CD14-positive monocyte (primary cell): ENCODE data around the gene CCNY. TPM values are rescaled to one million over a fixed set of nuclear protein-coding genes. Genes with fewer than 3 reads are reported as not detected.
A peak's percentile ranks its signal among the peaks of the same experiment; 100 is the strongest.

Source experiments
- DNase-seq, 3 donors: peaks; one replicate each; pipeline ENCODE4 v3.0.0-alpha.2; 2011 to 2022
- H2AFZ ChIP-seq: 2 replicates; pipeline ENCODE4 v1.6.0; 2012; ENCODE audit warnings: mild to moderate bottlenecking, low read depth, low read length, inconsistent platforms; ENCODE audit not compliant: insufficient read depth, poor library complexity, severe bottlenecking
- H3K27ac ChIP-seq, 2 donors: 1 replicate in 1 of 2; 2 replicates in 1 of 2; pipeline ENCODE4 v1.5.1; 2012 to 2013; ENCODE audit warnings: low read length in 2 of 2, control low read depth in 1 of 2, inconsistent platforms in 1 of 2, low read depth in 1 of 2, mild to moderate bottlenecking in 1 of 2
- H3K27me3 ChIP-seq, 2 donors: one replicate each; pipeline versions ENCODE4 v1.6.0 to v1.6.1; 2011 to 2013; ENCODE audit warnings: low read length in 2 of 2; ENCODE audit not compliant: control insufficient read depth in 2 of 2, insufficient read depth in 2 of 2
- H3K36me3 ChIP-seq, 2 donors: replicated peaks in 1 of 2; 1 replicate in 1 of 2; 2 replicates in 1 of 2; pipeline versions ENCODE4 v1.5.1 to v1.6.1; 2012 to 2013; ENCODE audit warnings: low read length in 2 of 2, control low read depth in 1 of 2, inconsistent platforms in 1 of 2, mild to moderate bottlenecking in 1 of 2; ENCODE audit not compliant: insufficient read depth in 2 of 2, control insufficient read depth in 1 of 2
- H3K4me1 ChIP-seq, 2 donors: 1 replicate in 1 of 2; 2 replicates in 1 of 2; pipeline versions ENCODE4 v1.5.1 to v1.6.1; 2012 to 2013; ENCODE audit warnings: low read length in 2 of 2, control low read depth in 1 of 2, inconsistent platforms in 1 of 2, mild to moderate bottlenecking in 1 of 2, moderate library complexity in 1 of 2; ENCODE audit not compliant: insufficient read depth in 2 of 2, control insufficient read depth in 1 of 2
- H3K4me2 ChIP-seq: replicated peaks from 2 replicates; pipeline ENCODE3; 2012; ENCODE audit warnings: low read length, moderate library complexity, mild to moderate bottlenecking; ENCODE audit not compliant: poor library complexity, severe bottlenecking; ENCODE audit errors: extremely low read depth
- H3K4me3 ChIP-seq, 3 experiments: fragments of 200-600 bp in 1 of 3; sonication (generic) in 1 of 3; replicated peaks in 1 of 3; 1 replicate in 2 of 3; 2 replicates in 1 of 3; pipeline ENCODE4 v1.5.1; 2011 to 2013; ENCODE audit warnings: low read length in 3 of 3, mild to moderate bottlenecking in 3 of 3, control low read depth in 2 of 3, low read depth in 2 of 3, inconsistent platforms in 1 of 3, moderate library complexity in 1 of 3
- H3K79me2 ChIP-seq: 2 replicates; pipeline ENCODE4 v1.6.0; 2012; ENCODE audit warnings: mild to moderate bottlenecking, control low read depth, inconsistent platforms, low read length, moderate library complexity; ENCODE audit not compliant: insufficient read depth
- H3K9ac ChIP-seq: 2 replicates; pipeline ENCODE4 v1.6.0; 2017; ENCODE audit warnings: low read length, mild to moderate bottlenecking; ENCODE audit not compliant: insufficient read depth, poor library complexity, severe bottlenecking
- H3K9me3 ChIP-seq, 2 donors: replicated peaks in 1 of 2; 1 replicate in 1 of 2; 2 replicates in 1 of 2; pipeline versions ENCODE4 v1.5.1 to v1.6.1; 2012 to 2013; ENCODE audit warnings: low read length in 2 of 2, control low read depth in 1 of 2; ENCODE audit not compliant: control insufficient read depth in 1 of 2, insufficient read depth in 1 of 2
- H4K20me1 ChIP-seq: 2 replicates; pipeline ENCODE4 v1.6.0; 2012; ENCODE audit warnings: mild to moderate bottlenecking, low read length, control low read depth, moderate library complexity; ENCODE audit not compliant: insufficient read depth
- H3K27ac Mint-ChIP-seq, 7 donors: one replicate each; pipeline ENCODE4 v1.8.0; 2020; ENCODE audit warnings: mild to moderate bottlenecking in 7 of 7, mixed read lengths in 7 of 7, moderate library complexity in 6 of 7, inconsistent platforms in 2 of 7
- H3K27me3 Mint-ChIP-seq, 3 donors: one replicate each; pipeline ENCODE4 v1.8.0; 2021 to 2022; ENCODE audit warnings: low read depth in 3 of 3, mild to moderate bottlenecking in 3 of 3, mixed read lengths in 3 of 3, moderate library complexity in 3 of 3, inconsistent platforms in 1 of 3
- H3K36me3 Mint-ChIP-seq, 2 donors: one replicate each; pipeline ENCODE4 v1.8.0; 2020; ENCODE audit warnings: mixed read lengths in 2 of 2, inconsistent platforms in 1 of 2, mild to moderate bottlenecking in 1 of 2
- H3K4me1 Mint-ChIP-seq: one replicate; pipeline ENCODE4 v1.8.0; 2020; ENCODE audit warnings: mild to moderate bottlenecking, mixed read lengths
- H3K4me3 Mint-ChIP-seq, 2 donors: one replicate each; pipeline ENCODE4 v1.8.0; 2020; ENCODE audit warnings: mild to moderate bottlenecking in 2 of 2, mixed read lengths in 2 of 2, moderate library complexity in 1 of 2
- H3K9me3 Mint-ChIP-seq, 7 donors: one replicate each; pipeline ENCODE4 v1.8.0; 2020 to 2022; ENCODE audit warnings: mixed read lengths in 7 of 7, mild to moderate bottlenecking in 6 of 7, moderate library complexity in 6 of 7, inconsistent platforms in 2 of 7
- WGBS: methylation state at CpG from one replicate; pipeline ENCODE4 v1.1.5; 2013; ENCODE audit warnings: missing lambda C conversion rate; ENCODE audit not compliant: insufficient coverage; 5-methylcytosine and 5-hydroxymethylcytosine counted together
- intact Hi-C, 2 donors: fragments of 100-400 bp; cut with micrococcal nuclease; formaldehyde crosslinking; loops; one replicate each; pipeline versions ENCODE4 v1.15.0 to v1.15.1; 2023
- polyA plus RNA-seq, 3 donors: library from polyadenylated mRNA; depleted of rRNA in 1 of 3; unstranded in 2 of 3; stranded (reverse) in 1 of 3; fragments of 300-500 nt in 2 of 3; fragments of >200 nt in 1 of 3; fragmentation: Illumina TruSeq in 2 of 3; gene quantifications; 1 replicate in 2 of 3; 2 replicates in 1 of 3; pipeline ENCODE4 v1.2.3, GENCODE V29; 2012 to 2021
- TF ChIP-seq, protein P1 (sequence below): fragments of 200-600 bp; IDR thresholded peaks from one replicate; pipeline ENCODE4 v1.8.0; 2022; ENCODE audit warnings: antibody characterized with exemption, mild to moderate bottlenecking

Gene CCNY
- polyA plus RNA-seq, 3 donors, result 39.9 to 116 (median 64.8) TPM

- peak overlapping the region in 1 of 3 experiments; percentile 15 for H3K4me3 ChIP-seq
- peaks cover 100% of the 10 kb centered on the region for H4K20me1 ChIP-seq
- Mint-ChIP-seq H3K9me3 (no peaks in the 10 kb centered on the region), H3K27me3 (no peaks in the 10 kb centered on the region), H3K36me3 (peaks cover 3 to 5% of the 10 kb centered on the region in 2 donors), H3K4me3 (peak overlapping the region in 1 of 2 donors; percentile 80), H3K4me1 (peaks cover 79% of the 10 kb centered on the region), H3K27ac (peak overlapping the region; percentile 76 to 92 (median 89))
- 10% methylated on average over 3 of the region's 3 CpGs for WGBS
- peak overlapping the region; percentile 48 for H3K4me2 ChIP-seq
- H3K9ac ChIP-seq, result peak overlapping the region; percentile 10
- intact Hi-C loops, result loop anchor here in 1 of 2 donors (10.0 kb wide), 2 partner anchors 83 to 123 kb away; no protein-coding TSS in a partner anchor
- peaks cover 61 to 68% of the 10 kb centered on the region in 2 donors for H3K4me1 ChIP-seq
- no peak overlapping the region for H2AFZ ChIP-seq
- DNase-seq, result no peak
- H3K79me2 ChIP-seq, result peaks cover 100% of the 10 kb centered on the region
- TF ChIP-seq, protein P1, sequence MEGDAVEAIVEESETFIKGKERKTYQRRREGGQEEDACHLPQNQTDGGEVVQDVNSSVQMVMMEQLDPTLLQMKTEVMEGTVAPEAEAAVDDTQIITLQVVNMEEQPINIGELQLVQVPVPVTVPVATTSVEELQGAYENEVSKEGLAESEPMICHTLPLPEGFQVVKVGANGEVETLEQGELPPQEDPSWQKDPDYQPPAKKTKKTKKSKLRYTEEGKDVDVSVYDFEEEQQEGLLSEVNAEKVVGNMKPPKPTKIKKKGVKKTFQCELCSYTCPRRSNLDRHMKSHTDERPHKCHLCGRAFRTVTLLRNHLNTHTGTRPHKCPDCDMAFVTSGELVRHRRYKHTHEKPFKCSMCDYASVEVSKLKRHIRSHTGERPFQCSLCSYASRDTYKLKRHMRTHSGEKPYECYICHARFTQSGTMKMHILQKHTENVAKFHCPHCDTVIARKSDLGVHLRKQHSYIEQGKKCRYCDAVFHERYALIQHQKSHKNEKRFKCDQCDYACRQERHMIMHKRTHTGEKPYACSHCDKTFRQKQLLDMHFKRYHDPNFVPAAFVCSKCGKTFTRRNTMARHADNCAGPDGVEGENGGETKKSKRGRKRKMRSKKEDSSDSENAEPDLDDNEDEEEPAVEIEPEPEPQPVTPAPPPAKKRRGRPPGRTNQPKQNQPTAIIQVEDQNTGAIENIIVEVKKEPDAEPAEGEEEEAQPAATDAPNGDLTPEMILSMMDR, result no peak
- H3K27me3 ChIP-seq, result no peaks in the 10 kb centered on the region
- H3K36me3 ChIP-seq, result no peaks in the 10 kb centered on the region
- H3K9me3 ChIP-seq, result no peaks in the 10 kb centered on the region
- peak overlapping the region in 1 of 2 donors; percentile 73 for H3K27ac ChIP-seq
Measured at GRCh38 chr10:35371731-35372130, 35.4 kb downstream of the CCNY start.

- H3K4me1 ChIP-seq, result peaks cover 61 to 68% of the 10 kb centered on the region in 2 donors
Measured at GRCh38 chr10:35372329-35372728, 36.0 kb downstream of the CCNY start.

More at GRCh38 chr10:35372329-35372728, 36.0 kb downstream of the CCNY start:
- H3K4me2 ChIP-seq, result peak overlapping the region; percentile 48
- no peaks in the 10 kb centered on the region for H3K27me3 ChIP-seq
- peaks cover 100% of the 10 kb centered on the region for H4K20me1 ChIP-seq
- intact Hi-C loops, result loop anchor here in 1 of 2 donors (10.0 kb wide), 2 partner anchors 82 to 122 kb away; no protein-coding TSS in a partner anchor
- DNase-seq, result peak; percentile 38 to 57 (median 42)
- no peak overlapping the region for H2AFZ ChIP-seq
- Mint-ChIP-seq H3K4me3 (peak overlapping the region; percentile 1 to 80), H3K4me1 (peaks cover 81% of the 10 kb centered on the region), H3K27me3 (no peaks in the 10 kb centered on the region), H3K27ac (peak overlapping the region; percentile 59 to 89 (median 86)), H3K36me3 (peaks cover 3 to 5% of the 10 kb centered on the region in 2 donors), H3K9me3 (no peaks in the 10 kb centered on the region)
- peak overlapping the region; percentile 44 to 73 for H3K27ac ChIP-seq
- peak overlapping the region in 1 of 3 experiments; percentile 15 for H3K4me3 ChIP-seq
- no peaks in the 10 kb centered on the region for H3K9me3 ChIP-seq
- H3K79me2 ChIP-seq, result peaks cover 100% of the 10 kb centered on the region
- H3K36me3 ChIP-seq, result no peaks in the 10 kb centered on the region
- TF ChIP-seq, protein P1, result no peak
- 11% methylated on average over 3 of the region's 5 CpGs for WGBS
- no peak overlapping the region for H3K9ac ChIP-seq
